SU-DHL-6 (cell line): ENCODE measurements around the gene HLA-DOA.

Experiments
- H2AFZ ChIP-seq: fragments of 200-600 bp; sonication (generic); 2 replicates; pipeline ENCODE4 v1.6.1; 2014; ENCODE audit warnings: low read depth, mild to moderate bottlenecking, moderate library complexity, mixed read lengths, antibody characterized with exemption, low read length; ENCODE audit not compliant: severe bottlenecking
- H3F3A ChIP-seq: fragments of 200-600 bp; shearing (Covaris generic); 2 replicates; pipeline ENCODE4 v1.6.0; 2016; ENCODE audit warnings: antibody characterized with exemption, mild to moderate bottlenecking; ENCODE audit not compliant: insufficient read depth
- H3K27ac ChIP-seq: fragments of 200-600 bp; sonication (generic); 2 replicates; pipeline ENCODE4 v1.5.1; 2016; ENCODE audit warnings: low read depth, mild to moderate bottlenecking, low read length, moderate library complexity, mixed read lengths
- H3K27me3 ChIP-seq: fragments of 200-600 bp; sonication (generic), shearing (Covaris generic); 2 replicates; pipeline ENCODE4 v1.6.0; 2014; ENCODE audit warnings: mild to moderate bottlenecking, low read length
- H3K36me3 ChIP-seq: fragments of 200-600 bp; sonication (generic); 2 replicates; pipeline ENCODE4 v1.6.1; 2014; ENCODE audit warnings: mild to moderate bottlenecking, low read length, mixed read lengths
- H3K4me2 ChIP-seq: fragments of 300-600, 200-600 bp; shearing (Covaris generic), sonication (generic); 2 replicates; pipeline ENCODE4 v1.6.0; 2014; ENCODE audit warnings: low read length, low read depth, mild to moderate bottlenecking; ENCODE audit not compliant: poor library complexity, severe bottlenecking
- H3K4me3 ChIP-seq: fragments of 200-600 bp; sonication (generic); 2 replicates; pipeline ENCODE4 v1.5.1; 2014; ENCODE audit warnings: antibody characterized with exemption, low read length, mild to moderate bottlenecking, mixed read lengths; ENCODE audit not compliant: insufficient read depth, poor library complexity, severe bottlenecking
- H3K79me2 ChIP-seq: fragments of 200-600 bp; sonication (generic); 2 replicates; pipeline ENCODE4 v1.6.1; 2014; ENCODE audit warnings: mild to moderate bottlenecking, low read length, moderate library complexity; ENCODE audit not compliant: insufficient read depth
- H3K9ac ChIP-seq: fragments of 200-600 bp; sonication (generic); 2 replicates; pipeline ENCODE4 v1.7.0; 2014; ENCODE audit warnings: mild to moderate bottlenecking, low read length
- H3K9me2 ChIP-seq: fragments of 200-600 bp; sonication (generic); replicated peaks from 2 replicates; pipeline ENCODE4 v1.6.1; 2014; ENCODE audit warnings: low read length; ENCODE audit not compliant: insufficient read depth
- H3K9me3 ChIP-seq: fragments of 200-600 bp; sonication (generic); 2 replicates; pipeline ENCODE4 v1.6.1; 2014; ENCODE audit warnings: low read length, mixed read lengths; ENCODE audit not compliant: insufficient read depth
- H4K20me1 ChIP-seq: fragments of 200-600 bp; sonication (generic); 2 replicates; pipeline ENCODE4 v1.6.1; 2014; ENCODE audit warnings: low read depth, mild to moderate bottlenecking, antibody characterized with exemption, low read length, moderate library complexity, mixed read lengths
- EZH2phosphoT487 ChIP-seq: fragments of 200-600 bp; sonication (generic), shearing (Covaris generic); conservative IDR thresholded peaks from 2 replicates; pipeline ENCODE4 v1.6.1; 2018; ENCODE audit warnings: mild to moderate bottlenecking, antibody characterized with exemption, low read length, moderate library complexity, mixed read lengths
- TF ChIP-seq, protein P1 (sequence below): fragments of 200-600 bp; sonication (generic); IDR thresholded peaks from one replicate; pipeline ENCODE4 v1.5.1; 2017; ENCODE audit warnings: antibody characterized with exemption, mild to moderate bottlenecking, low read length, moderate library complexity; ENCODE audit not compliant: insufficient read depth, poor library complexity, severe bottlenecking

The HLA-DOA gene

GRCh38 chr6:33017694-33018353, 8.4 kb upstream of the HLA-DOA start:
- no peaks in the 10 kb centered on the region; the same call in 1 of the 2 replicates for H3F3A ChIP-seq
- no peaks in the 10 kb centered on the region for H4K20me1 ChIP-seq
- no peak overlapping the region for H3K4me2 ChIP-seq
- no peak overlapping the region for H3K4me3 ChIP-seq
- no peak overlapping the region for H2AFZ ChIP-seq
- no peaks in the 10 kb centered on the region for H3K9me3 ChIP-seq
- H3K9me2 ChIP-seq, result no peaks in the 10 kb centered on the region
- H3K27ac ChIP-seq, result no peak overlapping the region
- no peaks in the 10 kb centered on the region for H3K79me2 ChIP-seq
- H3K27me3 ChIP-seq, result no peaks in the 10 kb centered on the region
- TF ChIP-seq, protein P1, sequence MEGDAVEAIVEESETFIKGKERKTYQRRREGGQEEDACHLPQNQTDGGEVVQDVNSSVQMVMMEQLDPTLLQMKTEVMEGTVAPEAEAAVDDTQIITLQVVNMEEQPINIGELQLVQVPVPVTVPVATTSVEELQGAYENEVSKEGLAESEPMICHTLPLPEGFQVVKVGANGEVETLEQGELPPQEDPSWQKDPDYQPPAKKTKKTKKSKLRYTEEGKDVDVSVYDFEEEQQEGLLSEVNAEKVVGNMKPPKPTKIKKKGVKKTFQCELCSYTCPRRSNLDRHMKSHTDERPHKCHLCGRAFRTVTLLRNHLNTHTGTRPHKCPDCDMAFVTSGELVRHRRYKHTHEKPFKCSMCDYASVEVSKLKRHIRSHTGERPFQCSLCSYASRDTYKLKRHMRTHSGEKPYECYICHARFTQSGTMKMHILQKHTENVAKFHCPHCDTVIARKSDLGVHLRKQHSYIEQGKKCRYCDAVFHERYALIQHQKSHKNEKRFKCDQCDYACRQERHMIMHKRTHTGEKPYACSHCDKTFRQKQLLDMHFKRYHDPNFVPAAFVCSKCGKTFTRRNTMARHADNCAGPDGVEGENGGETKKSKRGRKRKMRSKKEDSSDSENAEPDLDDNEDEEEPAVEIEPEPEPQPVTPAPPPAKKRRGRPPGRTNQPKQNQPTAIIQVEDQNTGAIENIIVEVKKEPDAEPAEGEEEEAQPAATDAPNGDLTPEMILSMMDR, result no peak
- TF ChIP-seq EZH2phosphoT487, result no peak
- no peak overlapping the region for H3K9ac ChIP-seq
- no peaks in the 10 kb centered on the region for H3K36me3 ChIP-seq

- H3K9ac ChIP-seq, result no peak overlapping the region
- no peaks in the 10 kb centered on the region for H3K27me3 ChIP-seq
- TF ChIP-seq EZH2phosphoT487, result no peak
- TF ChIP-seq, protein P1, result no peak
- no peak overlapping the region for H3K4me3 ChIP-seq
- H2AFZ ChIP-seq, result no peak overlapping the region
- no peaks in the 10 kb centered on the region; the same call in 1 of the 2 replicates for H3F3A ChIP-seq
- H3K4me2 ChIP-seq, result no peak overlapping the region
- H3K79me2 ChIP-seq, result no peaks in the 10 kb centered on the region
- no peaks in the 10 kb centered on the region for H3K9me3 ChIP-seq
- H3K36me3 ChIP-seq, result no peaks in the 10 kb centered on the region
- no peak overlapping the region for H3K27ac ChIP-seq
- no peaks in the 10 kb centered on the region for H3K9me2 ChIP-seq
- H4K20me1 ChIP-seq, result no peaks in the 10 kb centered on the region
Observed at GRCh38 chr6:33017018-33017417, 7.6 kb upstream of the HLA-DOA start.

DNA sequence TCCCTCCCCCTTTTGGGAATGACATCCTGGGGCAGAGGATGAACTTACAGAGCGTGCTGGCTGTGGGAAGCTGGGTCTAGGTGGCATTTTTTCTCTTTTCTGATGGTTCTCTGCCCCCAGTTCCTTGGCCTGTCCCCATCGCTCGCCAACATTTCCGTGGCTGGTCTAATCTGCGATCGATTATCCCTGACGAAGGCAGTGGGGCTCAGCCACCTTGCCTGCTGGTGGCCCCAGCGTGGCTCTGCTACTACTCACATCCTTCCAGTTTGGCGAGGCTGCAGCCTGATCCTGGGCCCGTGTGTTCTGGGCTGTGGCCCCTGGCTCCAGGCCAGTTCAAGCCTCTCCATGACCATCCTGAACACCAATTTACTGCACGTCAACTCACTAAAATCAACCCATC, 6.4 kb upstream of the HLA-DOA start:
- H3K9ac ChIP-seq, result no peak overlapping the region
- no peak overlapping the region for H3K27ac ChIP-seq
- H3K79me2 ChIP-seq, result no peaks in the 10 kb centered on the region
- no peaks in the 10 kb centered on the region for H3K36me3 ChIP-seq
- H4K20me1 ChIP-seq, result no peaks in the 10 kb centered on the region
- H3K9me3 ChIP-seq, result no peaks in the 10 kb centered on the region
- H3K9me2 ChIP-seq, result no peaks in the 10 kb centered on the region
- H3K4me2 ChIP-seq, result no peak overlapping the region
- no peak overlapping the region for H3K4me3 ChIP-seq
- TF ChIP-seq, protein P1, result no peak
- TF ChIP-seq EZH2phosphoT487, result no peak
- no peaks in the 10 kb centered on the region for H3K27me3 ChIP-seq
- H3F3A ChIP-seq, result no peaks in the 10 kb centered on the region; the same call in 1 of the 2 replicates
- H2AFZ ChIP-seq, result no peak overlapping the region
